Measurements from ENCODE around the gene CEP63. TPM values are rescaled to one million over a fixed set of nuclear protein-coding genes. Genes with fewer than 3 reads are reported as not detected.
"Not testable (repeated sequence)": the region's sequence is repeated elsewhere in the genome, so short reads cannot be mapped to it uniquely, and the experiment has no call there.

Gene CEP63
- total RNA-seq, 1 experiment from 2014 or later: 32.6 TPM

DNA sequence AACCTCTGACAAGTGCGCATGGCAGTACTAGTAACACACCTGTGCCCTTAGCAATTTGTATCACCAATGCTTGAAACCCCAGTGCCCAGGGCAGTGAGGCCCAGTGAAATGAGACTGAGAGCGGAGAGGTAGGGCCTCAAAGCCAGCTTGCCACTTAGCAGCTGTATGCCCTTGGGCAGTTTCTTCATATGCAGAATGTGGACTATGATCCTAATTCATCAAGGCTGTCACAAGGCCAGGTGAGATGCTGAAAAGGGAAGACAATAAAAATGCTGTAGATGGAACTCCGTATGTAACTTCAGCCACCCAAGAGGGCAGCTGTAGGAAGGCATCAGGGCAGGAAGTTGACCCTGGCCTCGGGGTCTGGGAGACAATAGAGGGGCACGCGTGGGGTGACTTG lies 90.6 kb downstream of the CEP63 start:
- DNase-seq (ENCODE audit: low read depth): no peak

DNA sequence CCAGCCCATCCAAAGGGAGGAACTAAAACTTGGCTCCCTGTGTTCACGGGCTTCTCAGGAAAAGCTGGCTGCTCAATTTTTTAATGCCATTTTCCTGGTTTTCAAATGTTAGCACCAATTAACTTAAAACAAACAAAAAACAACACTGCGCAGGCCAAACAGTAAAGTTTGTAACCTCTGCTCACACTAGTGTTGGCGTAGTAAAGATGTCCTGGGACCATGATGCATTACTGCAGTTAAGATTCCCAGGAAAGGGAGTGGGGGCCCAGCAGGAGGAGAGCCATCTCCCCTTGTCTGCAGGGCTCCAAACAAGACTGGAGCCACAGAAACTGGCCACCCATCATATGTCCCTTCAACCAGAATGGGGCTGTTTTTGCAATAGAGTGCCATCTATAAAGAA lies 91.0 kb downstream of the CEP63 start:
- DNase-seq (ENCODE audit: low read depth): no peak

DNA sequence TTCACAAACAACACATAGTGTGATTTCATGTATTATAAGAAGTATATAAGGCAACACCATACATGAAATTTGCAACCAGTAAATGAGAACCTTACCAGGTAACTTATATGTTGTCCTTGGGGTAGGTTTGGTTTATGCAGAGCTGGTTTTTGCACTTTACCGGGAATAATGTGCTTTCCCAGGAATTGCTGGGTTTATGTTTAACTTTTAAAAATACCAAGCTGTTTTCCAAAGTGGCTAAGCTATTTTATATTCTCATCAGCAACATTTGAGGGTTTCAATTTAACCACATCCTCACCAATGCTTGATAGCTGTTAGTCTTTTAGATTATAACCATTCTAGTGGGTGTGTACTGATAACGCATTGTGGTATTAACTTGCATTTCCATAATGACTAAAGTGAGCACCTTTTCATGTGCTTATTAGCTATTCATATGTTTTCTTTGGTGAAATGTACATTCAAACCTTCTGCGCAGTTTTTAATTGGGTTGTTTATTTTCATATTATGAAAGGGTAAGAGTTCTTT lies 93.3 kb downstream of the CEP63 start:
- no peak for DNase-seq (ENCODE audit: low read depth)

- DNase-seq (ENCODE audit: low read depth): no peak
Observed at GRCh38 chr3:134590766-134591165, 104.9 kb downstream of the CEP63 start.

DNA sequence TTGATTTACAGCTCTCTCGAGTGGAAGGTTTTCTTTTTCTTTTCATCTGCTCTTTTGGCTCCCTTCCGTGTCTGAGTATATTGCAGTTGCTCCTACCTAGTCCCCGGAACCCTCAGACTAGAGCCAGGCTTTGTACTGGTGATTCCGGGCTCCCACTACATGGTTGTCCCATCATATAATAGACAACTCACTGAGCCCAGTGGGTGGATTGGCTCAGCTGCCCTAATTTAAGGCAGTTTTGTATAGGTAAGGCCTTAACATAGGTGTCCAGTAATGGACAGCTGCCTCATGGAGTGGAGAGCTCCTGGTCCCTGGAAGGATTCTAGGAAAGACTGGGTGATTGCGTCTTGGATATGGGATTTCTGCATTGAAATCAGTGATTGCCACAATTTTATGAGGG lies 106.9 kb downstream of the CEP63 start:
- DNase-seq (ENCODE audit: low read depth): no peak

GRCh38 chr3:134594331-134594741 lies 108.5 kb downstream of the CEP63 start:
- no peak for DNase-seq (ENCODE audit: low read depth)

- DNase-seq (ENCODE audit: low read depth): not testable (repeated sequence)
Observed at GRCh38 chr3:134594986-134595385, 109.1 kb downstream of the CEP63 start.

- DNase-seq (ENCODE audit: low read depth): peak; percentile 49
Observed at GRCh38 chr3:134597390-134597970, 111.6 kb downstream of the CEP63 start.

- no peak for DNase-seq (ENCODE audit: low read depth)
Observed at GRCh38 chr3:134598763-134599545, 113.1 kb downstream of the CEP63 start.

DNA sequence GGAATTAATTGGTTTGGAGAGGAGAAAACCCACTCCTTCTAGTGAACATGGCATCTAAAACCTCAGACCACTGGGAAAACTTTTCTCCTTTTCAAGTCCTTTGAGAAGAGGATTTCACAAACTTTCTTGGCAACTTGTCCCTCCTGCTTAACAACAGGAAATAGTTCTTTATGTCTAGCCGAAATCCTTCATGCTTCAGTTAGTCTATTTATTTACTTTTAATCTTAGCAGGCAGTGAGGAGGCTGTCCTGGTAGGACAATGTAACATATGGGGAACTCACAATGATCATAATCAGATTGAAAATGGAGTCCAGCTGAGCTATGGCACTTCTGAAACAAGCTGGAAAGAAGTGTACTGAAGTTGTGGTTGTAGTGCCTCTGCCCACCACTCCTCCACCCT lies 114.3 kb downstream of the CEP63 start:
- peak; percentile 48 for DNase-seq (ENCODE audit: low read depth)

DNA sequence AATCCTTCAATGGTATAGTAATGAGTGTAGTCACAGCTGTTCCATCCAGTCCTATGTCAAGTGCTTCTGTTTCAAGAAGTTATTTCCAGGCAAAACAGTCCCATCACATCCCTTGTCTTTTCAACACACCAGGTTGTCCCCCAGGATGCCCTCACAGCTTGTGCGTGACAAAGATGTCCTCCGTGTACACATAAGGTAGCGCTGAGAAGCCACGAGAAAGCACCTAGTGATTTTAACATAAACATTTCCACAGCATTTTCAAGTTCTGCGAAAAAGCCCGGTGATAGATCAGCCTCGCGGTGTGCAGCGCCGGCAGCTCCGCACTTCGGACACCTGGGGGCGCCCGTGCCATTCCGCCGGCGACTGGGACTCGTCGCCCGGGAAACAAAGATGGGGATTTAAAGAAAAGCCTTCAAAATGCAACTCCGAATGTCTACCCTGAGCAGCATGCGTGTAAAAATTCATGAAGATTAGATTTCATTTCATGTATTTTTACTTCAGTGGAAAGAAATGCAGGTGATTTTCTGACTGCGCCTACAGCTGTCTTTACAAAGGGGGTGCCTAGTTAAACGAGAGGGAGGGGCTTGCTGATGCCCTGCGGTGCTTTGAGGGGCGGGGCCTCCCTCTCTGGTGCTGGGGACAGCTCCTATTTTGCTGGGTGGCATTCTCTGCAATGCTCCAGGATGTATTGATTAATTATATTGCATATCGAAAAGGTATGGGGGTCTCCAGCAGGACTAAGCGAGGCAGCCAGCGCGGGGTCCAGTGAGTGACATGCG lies 115.0 kb downstream of the CEP63 start:
- peak; percentile 77 for DNase-seq (ENCODE audit: low read depth)

GRCh38 chr3:134601539-134602439 lies 115.9 kb downstream of the CEP63 start:
- DNase-seq (ENCODE audit: low read depth): peak; percentile 74

DNA sequence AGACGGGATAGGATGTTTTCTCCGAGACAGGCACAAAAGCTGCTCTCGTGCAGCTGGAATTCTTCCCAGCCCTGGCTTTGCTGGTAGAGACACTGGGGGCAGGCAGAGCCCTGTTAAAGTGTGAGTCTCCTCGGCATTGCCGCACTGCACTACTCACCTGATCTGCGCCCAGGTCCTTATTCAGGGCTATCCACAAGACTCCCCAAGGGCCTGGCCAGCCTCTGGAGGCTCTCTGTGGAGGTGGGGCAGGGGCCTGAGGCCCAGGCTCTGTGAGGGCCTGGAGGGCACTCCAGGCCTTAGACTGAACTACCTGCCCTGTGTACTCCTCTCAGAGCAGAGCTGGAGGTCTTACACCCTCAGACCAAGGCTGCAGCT lies 116.6 kb downstream of the CEP63 start:
- no peak for DNase-seq (ENCODE audit: low read depth)

GRCh38 chr3:134603480-134603879 lies 117.6 kb downstream of the CEP63 start:
- DNase-seq (ENCODE audit: low read depth): no peak

DNA sequence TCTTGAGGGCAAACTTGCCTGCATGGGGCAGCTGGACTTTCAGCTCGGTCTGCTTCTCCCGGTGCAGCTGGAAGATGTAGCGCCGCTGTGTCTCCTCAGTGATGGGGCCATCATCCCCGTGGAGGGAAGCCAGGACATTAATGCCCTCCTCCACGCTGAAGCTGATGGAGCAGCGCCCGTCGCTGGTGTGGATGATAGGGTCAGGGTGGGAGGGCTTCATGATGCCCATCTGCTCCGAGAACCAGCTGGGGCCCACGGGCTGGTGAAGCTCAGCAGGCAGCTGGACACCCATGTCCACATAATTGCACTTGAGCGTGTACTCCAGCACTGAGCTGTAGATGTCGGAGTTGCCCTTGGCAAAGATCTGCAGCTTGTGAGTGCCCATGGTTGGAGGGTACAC lies 118.1 kb downstream of the CEP63 start:
- no peak for DNase-seq (ENCODE audit: low read depth)

- DNase-seq (ENCODE audit: low read depth): no peak
Observed at GRCh38 chr3:134605556-134605955, 119.7 kb downstream of the CEP63 start.

DNA sequence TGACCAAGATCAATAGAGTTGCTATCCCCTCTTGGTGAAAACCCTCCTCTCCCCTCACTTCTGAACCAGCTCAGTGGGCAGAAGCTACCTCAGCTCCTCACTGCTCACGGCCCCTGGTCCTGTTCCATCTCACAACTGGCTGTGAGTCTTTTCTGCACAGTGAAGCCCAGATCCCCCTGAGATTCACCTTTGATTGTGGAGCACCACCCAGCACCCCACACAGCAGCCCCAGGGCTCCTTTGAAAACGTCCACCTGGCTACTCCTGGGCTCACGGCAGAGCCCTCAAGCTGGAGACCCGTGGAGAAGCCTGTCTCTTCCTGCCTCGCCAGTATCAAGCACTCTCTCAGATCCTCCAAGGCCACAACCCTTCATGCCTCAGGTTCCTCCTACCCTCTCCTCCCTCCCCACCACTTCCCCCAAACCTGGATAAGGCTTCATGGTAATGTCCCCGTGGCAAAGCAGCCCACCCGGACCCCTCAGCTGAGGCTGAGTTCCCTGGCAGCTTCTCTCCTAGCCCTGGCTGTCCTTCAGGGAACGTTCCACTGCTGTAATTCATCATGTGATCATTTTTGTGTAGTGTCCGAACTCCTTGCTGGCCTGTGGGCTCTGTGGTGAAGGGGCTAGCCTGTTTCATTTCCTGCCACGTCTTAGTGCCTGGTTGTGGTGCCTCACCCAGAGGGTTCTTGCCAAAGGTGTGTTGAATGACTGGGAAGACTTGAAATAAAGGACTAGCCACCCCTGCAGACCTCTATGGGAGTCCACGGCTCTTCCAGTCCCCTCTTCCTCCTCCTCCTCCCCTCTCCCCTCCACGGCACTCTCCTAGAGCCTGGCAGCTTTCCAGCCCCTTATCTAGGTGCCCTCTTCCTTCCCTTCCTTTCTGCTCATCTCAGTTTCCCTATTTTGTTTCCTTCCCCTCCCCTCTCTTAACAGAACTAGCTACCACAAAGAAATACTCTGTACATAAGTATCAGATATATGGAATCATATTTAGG lies 120.5 kb downstream of the CEP63 start:
- DNase-seq (ENCODE audit: low read depth): no peak

DNA sequence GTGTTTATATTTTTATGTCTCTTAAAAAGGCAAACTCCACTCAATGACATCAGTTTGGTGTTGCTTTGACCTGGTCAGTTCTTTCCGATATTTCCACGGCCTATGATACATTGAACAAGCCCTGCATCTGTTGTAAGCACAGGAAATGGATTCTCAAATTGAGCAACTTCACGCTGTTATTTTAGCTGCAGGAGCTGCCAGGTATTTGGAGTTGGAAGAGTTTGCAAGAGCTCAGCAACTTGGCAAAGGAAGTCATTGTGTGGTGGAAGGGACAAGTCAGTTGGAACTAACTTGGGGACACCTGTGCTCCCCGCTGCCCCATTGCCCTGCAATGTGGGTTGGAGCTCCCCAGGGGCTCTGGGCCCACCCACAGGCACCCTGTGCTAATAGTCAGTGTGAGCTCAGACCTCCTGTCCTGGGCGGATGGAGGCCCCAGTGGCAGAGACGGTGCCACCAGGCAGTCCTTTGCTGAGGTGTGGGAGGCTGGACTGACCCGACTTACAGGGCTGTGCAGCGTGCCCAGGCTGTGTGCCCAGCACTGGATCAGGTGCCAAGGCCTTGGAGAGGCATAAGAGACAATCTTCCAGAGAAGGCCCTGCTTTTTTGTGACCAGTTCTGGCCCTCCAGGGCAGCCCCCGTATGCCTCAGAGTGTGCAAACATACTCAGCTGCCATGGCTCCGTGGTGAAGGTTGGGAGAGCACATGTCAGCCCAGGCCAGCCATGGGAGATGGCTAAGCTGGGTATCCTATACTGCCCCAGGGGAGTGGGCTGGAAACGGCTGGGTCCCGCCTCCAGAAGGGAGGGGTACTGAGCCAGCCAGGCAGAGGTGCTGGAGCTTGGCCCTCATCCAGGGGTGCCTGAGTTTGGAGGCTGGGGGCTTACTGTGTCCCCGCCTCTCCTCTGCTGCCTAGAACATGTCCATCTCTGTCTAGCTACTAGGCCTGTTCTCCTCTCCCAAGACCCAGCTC lies 121.5 kb downstream of the CEP63 start:
- no peak for DNase-seq (ENCODE audit: low read depth)

Data from Daoy (cell line).